Peyer's patch (tissue), 4 donors: ENCODE results near the gene TNFSF13.

Source experiments
- CTCF ChIP-seq, 6 experiments: fragments of 450-650 bp in 4 of 6; fragments of 200-600 bp in 2 of 6; sonication (generic) in 1 of 6; IDR thresholded peaks; one replicate each; pipeline ENCODE4 v1.5.1; 2017 to 2019; ENCODE audit warnings: antibody characterized with exemption in 6 of 6, mild to moderate bottlenecking in 3 of 6, moderate library complexity in 1 of 6
- POLR2A ChIP-seq, 2 donors: fragments of 450-650 bp; IDR thresholded peaks; one replicate each; pipeline ENCODE4 v1.5.1; 2017; ENCODE audit warnings: antibody characterized with exemption in 2 of 2, mild to moderate bottlenecking in 2 of 2, moderate library complexity in 2 of 2

- TF ChIP-seq CTCF (IDR thresholded peaks at IDR 0.05): no peak
- no peak for TF ChIP-seq POLR2A (IDR thresholded peaks at IDR 0.05)
These were observed 19.0 kb downstream of the TNFSF13 start for GRCh38 chr17:7577327-7578199.
